Cardiac ventricle fibroblast (primary cell): ENCODE measurements around the gene CSF3R. TPM values are rescaled to one million over a fixed set of nuclear protein-coding genes. Genes with fewer than 3 reads are reported as not detected.

Source experiments
- total RNA-seq: library from RNA; depleted of rRNA; stranded (reverse); fragments of >200 nt; gene quantifications from 2 replicates; pipeline ENCODE4 v1.2.3, GENCODE V29; 2015

The CSF3R gene
- not detected in 2 replicates for total RNA-seq

GRCh38 chr1:36482724-36483388, at the start of gene CSF3R:
TSS of gene CSF3R (minus strand) at chr1:36482913. CDS start at chr1:36479496, 3,417 bp downstream.

GRCh38 chr1:36463803-36464604, 18.7 kb downstream of the CSF3R start, which contains the start of gene MRPS15:
TSS of gene MRPS15 (minus strand) at chr1:36464384. CDS start at chr1:36464275, 109 bp downstream.

GRCh38 chr1:36450270-36450918, 32.3 kb downstream of the CSF3R start, which contains the start of gene OSCP1:
TSS of gene OSCP1 (minus strand) at chr1:36450451. CDS start at chr1:36450369, 82 bp downstream.

Other genes with a start within 250 kb of the CSF3R start
- 1.7 and 2.6 TPM in 2 replicates for gene SH3D21, start 176.5 kb downstream of the CSF3R start, total RNA-seq
- gene EVA1B, start 159.3 kb downstream of the CSF3R start, total RNA-seq: 196 and 276 TPM in 2 replicates
- 11.9 and 18.5 TPM in 2 replicates for gene STK40, start 97.0 kb downstream of the CSF3R start, total RNA-seq
- gene LSM10, start 85.0 kb downstream of the CSF3R start, total RNA-seq: 40.0 and 42.3 TPM in 2 replicates
- 4.7 and 5.8 TPM in 2 replicates for gene OSCP1, start 32.5 kb downstream of the CSF3R start, total RNA-seq
- 46.0 and 50.7 TPM in 2 replicates for gene MRPS15, start 18.5 kb downstream of the CSF3R start, total RNA-seq